ENCODE data around the gene LGALS13.

DNA sequence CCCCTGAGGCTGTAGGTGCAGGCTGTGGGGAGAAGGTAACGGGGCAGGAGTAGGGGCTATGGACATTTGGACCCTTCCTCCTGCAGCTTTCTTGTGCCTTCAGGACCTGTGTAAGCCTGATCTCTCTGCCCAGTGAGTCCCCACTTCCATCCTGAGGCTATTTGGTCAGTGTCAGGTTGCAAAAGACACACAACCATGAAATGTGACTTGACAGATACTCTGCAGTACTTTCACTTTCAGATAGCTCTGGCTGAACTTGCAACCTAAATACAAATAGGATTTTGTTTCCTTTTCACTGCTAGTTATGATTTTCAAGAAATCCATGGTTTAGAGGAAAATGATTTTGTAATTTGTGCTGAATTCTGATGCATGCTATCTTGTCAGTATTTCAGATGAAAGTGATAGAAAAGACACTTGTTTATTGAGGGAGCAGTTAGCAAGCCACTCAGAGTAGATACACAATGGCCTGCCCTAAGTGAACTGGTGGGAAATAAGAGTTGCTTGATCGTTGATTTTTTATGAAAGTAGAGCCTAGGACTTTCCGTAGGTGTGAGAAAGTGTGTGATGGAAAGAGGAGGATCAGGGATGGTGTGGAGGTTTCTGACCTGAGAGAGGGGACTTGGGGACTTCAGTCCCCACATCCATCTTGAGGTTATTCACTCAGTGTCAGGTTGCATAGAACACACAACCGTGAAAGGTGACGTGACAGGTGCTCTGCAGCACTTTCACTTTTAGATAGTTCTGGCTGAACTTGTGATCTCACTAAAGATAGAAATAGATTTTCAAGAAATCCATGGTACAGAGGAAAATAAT lies 44.3 kb upstream of the LGALS13 start:
- TF ChIP-seq CTCF (IDR thresholded peaks at IDR 0.05) (no peak), POLR2AphosphoS5 (IDR thresholded peaks at IDR 0.05) (no peak)

Measured in upper lobe of left lung (tissue), 4 donors.